ENCODE data around the gene NFIC. TPM values are rescaled to one million over a fixed set of nuclear protein-coding genes. Genes with fewer than 3 reads are reported as not detected.
"Not testable (repeated sequence)": the region's sequence is repeated elsewhere in the genome, so short reads cannot be mapped to it uniquely, and the experiment has no call there.

NFIC gene
- total RNA-seq, 1 donor from 2014 or later: 17.8 TPM

GRCh38 chr19:3396881-3397265 is 30.5 kb downstream of the NFIC start:
- H3K27ac Mint-ChIP-seq: no peak overlapping the region

GRCh38 chr19:3397266-3398022 is 31.1 kb downstream of the NFIC start:
- no peak overlapping the region for H3K27ac Mint-ChIP-seq
- TF ChIP-seq CTCF (conservative IDR thresholded peaks at IDR 0.05): no peak
- H3K9me3 Mint-ChIP-seq: no peaks in the 10 kb centered on the region
- peaks cover 6% of the 10 kb centered on the region for H3K27me3 Mint-ChIP-seq
- no peak for DNase-seq (ENCODE audit: extremely low spot score, unreplicated experiment)
- no peaks in the 10 kb centered on the region for H3K36me3 Mint-ChIP-seq
- no peak overlapping the region for H3K4me3 Mint-ChIP-seq
- no peaks in the 10 kb centered on the region for H3K4me1 Mint-ChIP-seq (ENCODE audit: unreplicated experiment)

More at GRCh38 chr19:3396881-3397265, 30.5 kb downstream of the NFIC start:
- H3K36me3 Mint-ChIP-seq: no peaks in the 10 kb centered on the region
- peaks cover 3% of the 10 kb centered on the region for H3K27me3 Mint-ChIP-seq
- no peaks in the 10 kb centered on the region for H3K9me3 Mint-ChIP-seq
- no peaks in the 10 kb centered on the region for H3K4me1 Mint-ChIP-seq (ENCODE audit: unreplicated experiment)
- no peak for DNase-seq (ENCODE audit: extremely low spot score, unreplicated experiment)
- no peak overlapping the region for H3K4me3 Mint-ChIP-seq
- TF ChIP-seq CTCF (conservative IDR thresholded peaks at IDR 0.05): no peak

- Mint-ChIP-seq H3K27me3 (peaks cover 6% of the 10 kb centered on the region), H3K4me1 (ENCODE audit: unreplicated experiment) (no peaks in the 10 kb centered on the region), H3K27ac (no peak overlapping the region), H3K9me3 (no peaks in the 10 kb centered on the region), H3K36me3 (no peaks in the 10 kb centered on the region), H3K4me3 (no peak overlapping the region)
- no peak for TF ChIP-seq CTCF (conservative IDR thresholded peaks at IDR 0.05)
- DNase-seq (ENCODE audit: extremely low spot score, unreplicated experiment): no peak
Observed at GRCh38 chr19:3398114-3398899, 31.9 kb downstream of the NFIC start.

- H3K27ac Mint-ChIP-seq: no peak overlapping the region
- H3K4me1 Mint-ChIP-seq (ENCODE audit: unreplicated experiment): no peaks in the 10 kb centered on the region
- TF ChIP-seq CTCF (conservative IDR thresholded peaks at IDR 0.05): no peak
- DNase-seq (ENCODE audit: extremely low spot score, unreplicated experiment): no peak
- H3K36me3 Mint-ChIP-seq: no peaks in the 10 kb centered on the region
- H3K9me3 Mint-ChIP-seq: no peaks in the 10 kb centered on the region
- peaks cover 6% of the 10 kb centered on the region for H3K27me3 Mint-ChIP-seq
- no peak overlapping the region for H3K4me3 Mint-ChIP-seq
Observed at GRCh38 chr19:3398900-3399278, 32.5 kb downstream of the NFIC start.

- not testable (repeated sequence) for H3K9me3 Mint-ChIP-seq
Observed at GRCh38 chr19:3399311-3399710, 32.9 kb downstream of the NFIC start.

More at GRCh38 chr19:3399311-3399710, 32.9 kb downstream of the NFIC start:
- H3K4me1 Mint-ChIP-seq (ENCODE audit: unreplicated experiment); H3K36me3 Mint-ChIP-seq; H3K27me3 Mint-ChIP-seq; H3K4me3 Mint-ChIP-seq; DNase-seq (ENCODE audit: extremely low spot score, unreplicated experiment); H3K27ac Mint-ChIP-seq: not testable (repeated sequence)
